Adipose tissue (tissue), 3 donors: ENCODE data around the gene ABHD4. TPM values are rescaled to one million over a fixed set of nuclear protein-coding genes. Genes with fewer than 3 reads are reported as not detected.
"Not testable (repeated sequence)": the region's sequence is repeated elsewhere in the genome, so short reads cannot be mapped to it uniquely, and the experiment has no call there.

Experiments used
- H3K27ac ChIP-seq: one replicate; pipeline ENCODE4 v1.5.1; 2013; ENCODE audit warnings: low read depth, low read length
- WGBS, 3 donors: extraction: QIAGEN DNeasy Blood & Tissue Kit; methylation state at CpG; one replicate each; pipeline ENCODE4 v1.1.7; 2013; 5-methylcytosine and 5-hydroxymethylcytosine counted together
- polyA plus RNA-seq, 3 donors: library from polyadenylated mRNA; stranded (reverse); fragments of 200-250 nt; gene quantifications; one replicate each; pipeline ENCODE4 v1.2.3, GENCODE V29; 2013
- donor health status: healthy with polysubstance abuse.
- donor health status: Bipolar disorder and iron deficiency.
- donor health status: healthy.

Gene ABHD4
- polyA plus RNA-seq, 3 donors = 9.3 to 20.0 (median 19.5) TPM

GRCh38 chr14:22583994-22584393 lies 14.1 kb upstream of the ABHD4 start:
- 34 to 71% (median 70%) methylated on average over 1 of the region's 1 CpG for WGBS, 3 donors
- no peak overlapping the region for H3K27ac ChIP-seq

- WGBS, 3 donors = 89 to 94% (median 90%) methylated on average over 5 of the region's 5 CpGs
- H3K27ac ChIP-seq = no peak overlapping the region
These were observed 10.9 kb upstream of the ABHD4 start for GRCh38 chr14:22587247-22587646.

GRCh38 chr14:22587677-22588422 lies 10.2 kb upstream of the ABHD4 start:
- WGBS, 3 donors = 66 to 81% (median 74%) methylated on average over 10 of the region's 10 CpGs
- not testable (repeated sequence) for H3K27ac ChIP-seq

- WGBS, 3 donors = 1 to 2% (median 1%) methylated on average over 17 of the region's 17 CpGs
- H3K27ac ChIP-seq = no peak overlapping the region
These were observed 9.5 kb upstream of the ABHD4 start for GRCh38 chr14:22588526-22589095.

GRCh38 chr14:22589096-22589839 lies 8.8 kb upstream of the ABHD4 start, which contains the start of gene DAD1:
TSS of gene DAD1 (minus strand) at chr14:22589224. CDS start at chr14:22589157, 67 bp downstream.
- WGBS, 3 donors = 0 to 1% (median 0%) methylated on average over 44 of the region's 44 CpGs
- H3K27ac ChIP-seq = no peak within 1 kb of the TSS

- WGBS, 3 donors = 51 to 68% (median 65%) methylated on average over 3 of the region's 3 CpGs
These were observed 4.9 kb upstream of the ABHD4 start for GRCh38 chr14:22593189-22593588.

GRCh38 chr14:22593601-22594000 lies 4.5 kb upstream of the ABHD4 start:
- WGBS, 3 donors = 73 to 87% (median 85%) methylated on average over 2 of the region's 2 CpGs

More at GRCh38 chr14:22593189-22593588, 4.9 kb upstream of the ABHD4 start:
- H3K27ac ChIP-seq = no peak overlapping the region

GRCh38 chr14:22594156-22594716 lies 3.9 kb upstream of the ABHD4 start:
- H3K27ac ChIP-seq = no peak overlapping the region
- WGBS, 3 donors = 41 to 57% (median 55%) methylated on average over 4 of the region's 4 CpGs

More at GRCh38 chr14:22593601-22594000, 4.5 kb upstream of the ABHD4 start:
- no peak overlapping the region for H3K27ac ChIP-seq

GRCh38 chr14:22596354-22596879 lies 1.7 kb upstream of the ABHD4 start:
- H3K27ac ChIP-seq = no peak overlapping the region
- WGBS, 3 donors = 82 to 85% (median 82%) methylated on average over 3 of the region's 3 CpGs

- H3K27ac ChIP-seq = no peak overlapping the region
- WGBS, 3 donors = 69 to 88% (median 87%) methylated on average over 6 of the region's 6 CpGs
These were observed 835 bp upstream of the ABHD4 start for GRCh38 chr14:22597265-22597664.

- no peak overlapping the region for H3K27ac ChIP-seq
- WGBS, 3 donors = 7 to 11% (median 10%) methylated on average over 9 of the region's 9 CpGs
These were observed 365 bp upstream of the ABHD4 start for GRCh38 chr14:22597771-22598098.

- 1 to 3% (median 2%) methylated on average over 5 of the region's 5 CpGs for WGBS, 3 donors
- H3K27ac ChIP-seq = no peak overlapping the region
These were observed 770 bp downstream of the ABHD4 start for GRCh38 chr14:22598896-22599244.

GRCh38 chr14:22599349-22599748 lies 1.2 kb downstream of the ABHD4 start:
- 73 to 94% (median 92%) methylated on average over 3 of the region's 3 CpGs for WGBS, 3 donors
- no peak overlapping the region for H3K27ac ChIP-seq

GRCh38 chr14:22600027-22600426 lies 1.9 kb downstream of the ABHD4 start:
- H3K27ac ChIP-seq = no peak overlapping the region

- H3K27ac ChIP-seq = no peak overlapping the region
- WGBS, 3 donors = 81 to 88% (median 85%) methylated on average over 2 of the region's 2 CpGs
These were observed 3.4 kb downstream of the ABHD4 start for GRCh38 chr14:22601456-22601855.

- WGBS, 3 donors = 62 to 93% (median 64%) methylated on average over 5 of the region's 5 CpGs
- H3K27ac ChIP-seq = no peak overlapping the region
These were observed 3.9 kb downstream of the ABHD4 start for GRCh38 chr14:22601996-22602395.

- no peak overlapping the region for H3K27ac ChIP-seq
These were observed 4.8 kb downstream of the ABHD4 start for GRCh38 chr14:22602862-22603261.

- H3K27ac ChIP-seq = no peak overlapping the region
- 91 to 94% (median 93%) methylated on average over 6 of the region's 6 CpGs for WGBS, 3 donors
These were observed 8.3 kb downstream of the ABHD4 start for GRCh38 chr14:22606380-22606779.

GRCh38 chr14:22607291-22607690 lies 9.2 kb downstream of the ABHD4 start:
- no peak overlapping the region for H3K27ac ChIP-seq
- WGBS, 3 donors = 75 to 94% (median 88%) methylated on average over 3 of the region's 3 CpGs
